Gastrocnemius medialis (tissue), 4 donors: ENCODE results near the gene RNF227. TPM values are rescaled to one million over a fixed set of nuclear protein-coding genes. Genes with fewer than 3 reads are reported as not detected.

Experiments used
- ATAC-seq, 2 donors: fragments of 150-250 bp; one replicate each; pipeline ENCODE4 v1.9.1; 2016
- DNase-seq, 2 donors: peaks; one replicate each; pipeline ENCODE4 v3.0.0-alpha.2; 2019
- H3K27ac ChIP-seq, 4 donors: fragments of 200-600 bp; sonication (generic); 1 replicate in 1 of 4; 2 replicates in 3 of 4; pipeline ENCODE4 v1.5.1; 2016 to 2018; ENCODE audit warnings: mild to moderate bottlenecking in 2 of 4, moderate library complexity in 1 of 4
- H3K27me3 ChIP-seq, 3 donors: fragments of 200-600 bp; sonication (generic) in 2 of 3; 1 replicate in 1 of 3; 2 replicates in 2 of 3; pipeline versions ENCODE4 v1.5.1 to v1.6.0; 2016 to 2019; ENCODE audit warnings: mild to moderate bottlenecking in 1 of 3, moderate library complexity in 1 of 3
- H3K36me3 ChIP-seq, 2 donors: fragments of 200-600 bp; sonication (generic) in 1 of 2; one replicate each; pipeline ENCODE4 v1.5.1; 2017 to 2018
- H3K4me1 ChIP-seq, 2 donors: fragments of 200-600 bp; sonication (generic) in 1 of 2; one replicate each; pipeline ENCODE4 v1.5.1; 2016 to 2017; ENCODE audit warnings: mild to moderate bottlenecking in 2 of 2
- H3K4me3 ChIP-seq, 4 donors: fragments of 200-600 bp; sonication (generic) in 3 of 4; 1 replicate in 1 of 4; 2 replicates in 3 of 4; pipeline ENCODE4 v1.5.1; 2016 to 2019; ENCODE audit warnings: mild to moderate bottlenecking in 2 of 4
- H3K9me3 ChIP-seq, 3 donors: fragments of 200-600 bp; sonication (generic) in 2 of 3; 1 replicate in 1 of 3; 2 replicates in 2 of 3; pipeline ENCODE4 v1.5.1; 2016 to 2019
- CTCF ChIP-seq, 5 experiments: fragments of 450-650 bp in 3 of 5; fragments of 200-600 bp in 2 of 5; sonication (generic) in 2 of 5; IDR thresholded peaks in 4 of 5; conservative IDR thresholded peaks in 1 of 5; 1 replicate in 4 of 5; 2 replicates in 1 of 5; pipeline ENCODE4 v1.5.1; 2016 to 2019; ENCODE audit warnings: antibody characterized with exemption in 5 of 5, mild to moderate bottlenecking in 3 of 5, moderate library complexity in 3 of 5
- POLR2A ChIP-seq, 2 donors: fragments of 450-650 bp; IDR thresholded peaks; one replicate each; pipeline ENCODE4 v1.6.1; 2017; ENCODE audit warnings: antibody characterized with exemption in 2 of 2, mild to moderate bottlenecking in 2 of 2, moderate library complexity in 2 of 2
- in situ Hi-C, 4 donors: fragments of 200-750 bp; cut with MboI; loops; one replicate each; pipeline versions ENCODE4 v1.15.0 to v1.8.0; 2017; ENCODE audit warnings: low sequenced_read_pairs in 4 of 4
- intact Hi-C: fragments of 100-400 bp; cut with DNase I; formaldehyde crosslinking; loops from one replicate; pipeline ENCODE4 v1.15.1; 2023; ENCODE audit warnings: low total_unique reads
- total RNA-seq, 4 donors: library from RNA; depleted of rRNA; stranded (reverse); fragments of >200 nt; gene quantifications; one replicate each; pipeline versions ENCODE4 v1.1.0 to v1.2.3, GENCODE V29; 2016

Gene RNF227
- total RNA-seq, 4 donors from 2014 or later, result 0.51 to 1.2 (median 0.62) TPM; not detected in 1

GRCh38 chr17:7883781-7884386, 32.2 kb downstream of the RNF227 start:
- Histone ChIP-seq H3K27me3 (peaks cover 28 to 47% (median 35%) of the 10 kb centered on the region in 3 donors), H3K27ac (peak overlapping the region in 3 of 4 donors; percentile 10 to 42 (median 17)), H3K36me3 (no peaks in the 10 kb centered on the region), H3K4me1 (peaks cover 28 to 33% of the 10 kb centered on the region in 2 donors), H3K4me3 (no peak overlapping the region), H3K9me3 (no peaks in the 10 kb centered on the region)
- TF ChIP-seq CTCF (IDR thresholded peaks at IDR 0.05 in 4 of 5, conservative IDR thresholded peaks at IDR 0.05 in 1 of 5) (no peak), POLR2A (IDR thresholded peaks at IDR 0.05) (no peak)
- in situ Hi-C loops, result loop anchor here in 1 of 4 donors (25.0 kb wide), 1 partner anchor 147 kb away; no protein-coding TSS in a partner anchor
- no peak for DNase-seq
- intact Hi-C loops, result loop anchor here (10.0 kb wide), 1 partner anchor 171 kb away; no protein-coding TSS in a partner anchor
- ATAC-seq, result no peak

- ATAC-seq (no peak), DNase-seq (no peak)
- TF ChIP-seq POLR2A (IDR thresholded peaks at IDR 0.05) (no peak), CTCF (IDR thresholded peaks at IDR 0.05 in 4 of 5, conservative IDR thresholded peaks at IDR 0.05 in 1 of 5) (no peak)
- H3K4me3 ChIP-seq, result no peak overlapping the region
- no peak overlapping the region for H3K27ac ChIP-seq
- in situ Hi-C loops (loop anchor here in 1 of 4 donors (25.0 kb wide), 1 partner anchor 145 kb away; no protein-coding TSS in a partner anchor), intact Hi-C loops (loop anchor here (10.0 kb wide), 1 partner anchor 172 kb away; no protein-coding TSS in a partner anchor)
- H3K4me1 ChIP-seq, result peaks cover 18 to 21% of the 10 kb centered on the region in 2 donors
- H3K9me3 ChIP-seq, result no peaks in the 10 kb centered on the region
- no peaks in the 10 kb centered on the region for H3K36me3 ChIP-seq
- H3K27me3 ChIP-seq, result peaks cover 28 to 47% (median 38%) of the 10 kb centered on the region in 3 donors
Observed at GRCh38 chr17:7882629-7883028, 33.5 kb downstream of the RNF227 start.

- Histone ChIP-seq H3K27me3 (peaks cover 28 to 47% (median 41%) of the 10 kb centered on the region in 3 donors), H3K36me3 (no peaks in the 10 kb centered on the region), H3K27ac (no peak overlapping the region), H3K4me3 (no peak overlapping the region), H3K4me1 (peaks cover 14 to 17% of the 10 kb centered on the region in 2 donors), H3K9me3 (no peaks in the 10 kb centered on the region)
- no peak for TF ChIP-seq POLR2A (IDR thresholded peaks at IDR 0.05)
- TF ChIP-seq CTCF (IDR thresholded peaks at IDR 0.05 in 4 of 5, conservative IDR thresholded peaks at IDR 0.05 in 1 of 5), result no peak
- in situ Hi-C loops, result loop anchor here in 1 of 4 donors (25.0 kb wide), 1 partner anchor 145 kb away; no protein-coding TSS in a partner anchor
- intact Hi-C loops, result loop anchor here (10.0 kb wide), 1 partner anchor 173 kb away; no protein-coding TSS in a partner anchor
- no peak for ATAC-seq
- DNase-seq, result no peak
Observed at GRCh38 chr17:7882068-7882467, 34.0 kb downstream of the RNF227 start.

- Histone ChIP-seq H3K27ac (no peak overlapping the region), H3K4me1 (peaks cover 8 to 11% of the 10 kb centered on the region in 2 donors), H3K27me3 (peaks cover 22 to 42% (median 39%) of the 10 kb centered on the region in 3 donors), H3K9me3 (no peaks in the 10 kb centered on the region), H3K36me3 (no peaks in the 10 kb centered on the region), H3K4me3 (no peak overlapping the region)
- intact Hi-C loops, result loop anchor here (10.0 kb wide), 1 partner anchor 173 kb away; no protein-coding TSS in a partner anchor
- ATAC-seq (no peak), DNase-seq (no peak)
- TF ChIP-seq CTCF (IDR thresholded peaks at IDR 0.05 in 4 of 5, conservative IDR thresholded peaks at IDR 0.05 in 1 of 5) (no peak), POLR2A (IDR thresholded peaks at IDR 0.05) (no peak)
- in situ Hi-C loops, result loop anchor here in 1 of 4 donors (25.0 kb wide), 1 partner anchor 144 kb away; no protein-coding TSS in a partner anchor
Observed at GRCh38 chr17:7881276-7882054, 34.6 kb downstream of the RNF227 start.
